Posterior vena cava (tissue), 2 donors: Measurements from ENCODE around the gene CDH2. TPM values are rescaled to one million over a fixed set of nuclear protein-coding genes. Genes with fewer than 3 reads are reported as not detected.

Experiments used
- DNase-seq: peaks from one replicate; pipeline ENCODE4 v3.0.0-alpha.2; 2020; ENCODE audit warnings: low spot score
- intact Hi-C, 2 donors: fragments of 100-400 bp; cut with DNase I; formaldehyde crosslinking; loops; one replicate each; pipeline versions ENCODE4 v1.14.1 to v1.14.2; 2022 to 2023
- total RNA-seq, 2 donors: library from RNA; stranded (reverse); fragmentation: NEBNext Ultra II Directional; extraction: Animal tissue kit (Norgen Biotek cat#: 25700); gene quantifications; one replicate each; pipeline ENCODE4 v1.2.1, GENCODE V29; 2021
- donor health status: DM: yes; HTN: yes; CAD: no.
- donor health status: DM: yes; HTN: yes; CAD: no.

CDH2 gene
- total RNA-seq, 2 donors from 2014 or later = 6.0 to 12.0 TPM

- no peak for DNase-seq
- intact Hi-C loops = no loop called here
Measured at GRCh38 chr18:28108814-28109213, 68.1 kb downstream of the CDH2 start.

DNA sequence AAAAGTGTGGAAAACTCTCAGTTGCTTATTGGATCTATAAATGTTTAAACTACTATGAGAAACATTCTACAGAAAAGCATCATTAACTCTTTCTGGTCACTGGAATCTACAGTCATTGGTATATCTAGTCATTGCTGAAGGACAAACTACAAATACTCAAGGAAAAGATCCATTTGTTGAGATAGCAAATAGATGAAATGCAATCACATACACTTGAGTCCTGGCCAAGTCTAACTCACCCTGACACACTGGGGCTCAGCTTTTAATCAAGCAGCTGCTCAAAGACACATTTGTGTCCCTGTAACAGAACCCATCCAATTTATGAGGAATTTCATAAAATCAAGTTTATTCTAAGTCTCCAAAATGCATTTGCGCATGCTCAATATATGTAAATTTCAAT, 68.7 kb downstream of the CDH2 start:
- DNase-seq = no peak
- intact Hi-C loops = no loop called here

GRCh38 chr18:28099237-28099636, 77.7 kb downstream of the CDH2 start:
- DNase-seq = no peak
- intact Hi-C loops = no loop called here

- intact Hi-C loops = no loop called here
- DNase-seq = no peak
Measured at GRCh38 chr18:28095631-28096030, 81.3 kb downstream of the CDH2 start.

DNA sequence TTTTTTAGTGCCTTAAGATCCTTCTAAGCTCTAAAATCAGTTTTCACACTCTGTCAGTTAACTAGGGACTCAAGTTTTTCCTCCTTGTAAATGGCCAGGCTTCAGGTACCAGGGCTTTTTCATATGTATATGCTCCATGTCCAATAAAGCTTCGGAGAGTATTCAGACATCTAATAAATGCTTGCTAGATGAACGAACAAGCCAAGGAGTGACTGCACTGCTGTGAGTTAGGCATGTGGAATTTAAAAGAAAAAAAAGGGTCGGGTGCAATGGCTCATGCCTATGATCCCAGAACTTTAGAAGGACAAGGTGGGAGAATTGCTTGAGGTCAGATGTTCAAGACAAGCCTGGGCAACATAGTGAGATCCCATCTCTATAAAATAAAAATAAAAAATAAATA, 81.9 kb downstream of the CDH2 start:
- no peak for DNase-seq
- intact Hi-C loops = no loop called here

GRCh38 chr18:28091197-28091596, 85.7 kb downstream of the CDH2 start:
- DNase-seq = no peak
- intact Hi-C loops = no loop called here

GRCh38 chr18:28088477-28088876, 88.5 kb downstream of the CDH2 start:
- DNase-seq = no peak
- intact Hi-C loops = no loop called here

DNA sequence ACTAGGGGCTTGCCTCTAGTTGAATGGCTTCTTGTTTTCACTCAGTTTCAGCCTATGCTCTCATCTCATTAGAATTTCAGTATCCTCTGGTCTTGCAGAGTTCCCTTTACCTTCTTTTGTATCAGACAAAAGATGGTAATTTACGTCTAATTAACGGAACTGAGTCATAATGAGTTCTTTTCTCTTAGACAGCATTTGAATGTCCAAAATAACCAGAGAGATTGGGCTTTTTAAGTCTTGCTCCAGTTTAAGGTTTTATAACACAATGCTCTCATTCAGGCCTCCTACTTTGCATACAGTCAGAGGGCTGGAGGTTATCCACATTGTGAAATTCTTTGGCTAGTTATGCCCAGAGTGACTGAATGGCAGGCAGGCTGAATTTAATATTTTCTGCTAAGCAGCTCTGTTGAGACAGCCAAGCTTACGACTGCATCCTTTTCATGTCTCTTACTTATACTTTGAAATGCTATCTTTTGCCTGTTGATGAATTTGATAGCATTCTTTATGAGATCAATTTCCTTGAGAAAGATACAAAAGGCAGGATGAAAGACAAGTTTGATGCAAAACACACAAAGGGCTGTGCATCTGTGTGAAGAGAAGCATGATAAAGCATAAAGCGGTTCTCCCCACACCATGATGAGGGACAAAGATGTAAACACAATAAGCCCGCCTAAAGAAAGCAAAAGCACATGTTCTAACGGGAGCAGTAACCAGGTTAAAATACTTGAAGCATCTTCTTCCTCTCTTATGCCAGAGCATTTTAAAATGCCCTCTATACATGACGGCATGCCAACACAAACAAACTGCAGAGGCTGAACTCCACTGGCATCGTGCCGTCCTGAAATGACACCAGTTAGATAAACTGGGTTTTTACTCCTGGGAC, 90.0 kb downstream of the CDH2 start:
- intact Hi-C loops = no loop called here
- no peak for DNase-seq

DNA sequence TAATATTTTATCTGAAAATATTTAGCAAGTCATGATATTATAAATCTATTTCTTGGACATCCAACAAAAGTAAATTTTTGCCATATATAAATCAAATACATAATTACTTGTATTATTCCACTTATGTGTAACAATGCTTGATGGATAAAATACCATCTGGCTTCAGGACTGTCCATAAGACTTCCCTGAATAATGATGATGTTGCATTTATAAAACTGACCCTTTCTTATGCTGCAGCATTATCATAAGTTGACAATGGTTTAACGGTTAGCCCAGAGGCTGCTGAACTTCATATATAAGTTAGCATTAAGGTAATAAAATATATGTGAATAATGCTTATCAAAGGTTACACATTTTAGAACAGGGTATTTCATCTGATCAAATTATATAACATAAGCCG, 95.4 kb downstream of the CDH2 start:
- DNase-seq = no peak
- intact Hi-C loops = no loop called here

DNA sequence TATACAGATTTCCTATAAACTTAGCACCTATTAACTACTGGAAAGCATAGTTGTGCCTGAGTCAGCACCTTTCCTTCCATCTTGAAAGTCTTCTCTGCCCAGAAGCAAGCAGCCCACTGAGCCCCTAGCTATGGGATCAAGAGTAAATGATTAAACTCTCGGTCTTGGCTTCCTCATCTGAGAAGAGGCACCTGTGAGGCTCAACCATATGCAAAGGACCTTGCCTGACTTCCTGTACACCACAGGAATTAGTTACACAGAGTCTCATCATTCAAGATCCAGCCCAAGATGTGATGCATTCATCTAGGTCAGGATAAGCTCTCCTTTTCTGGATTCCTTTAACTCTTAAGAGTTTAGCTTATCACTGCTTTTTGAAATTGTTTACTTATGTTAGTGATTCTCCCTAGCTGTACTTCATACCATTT, 96.0 kb downstream of the CDH2 start:
- intact Hi-C loops = no loop called here
- DNase-seq = no peak

- intact Hi-C loops = no loop called here
- no peak for DNase-seq
Measured at GRCh38 chr18:28079883-28080282, 97.0 kb downstream of the CDH2 start.

- intact Hi-C loops = no loop called here
- no peak for DNase-seq
Measured at GRCh38 chr18:28078849-28079248, 98.1 kb downstream of the CDH2 start.

DNA sequence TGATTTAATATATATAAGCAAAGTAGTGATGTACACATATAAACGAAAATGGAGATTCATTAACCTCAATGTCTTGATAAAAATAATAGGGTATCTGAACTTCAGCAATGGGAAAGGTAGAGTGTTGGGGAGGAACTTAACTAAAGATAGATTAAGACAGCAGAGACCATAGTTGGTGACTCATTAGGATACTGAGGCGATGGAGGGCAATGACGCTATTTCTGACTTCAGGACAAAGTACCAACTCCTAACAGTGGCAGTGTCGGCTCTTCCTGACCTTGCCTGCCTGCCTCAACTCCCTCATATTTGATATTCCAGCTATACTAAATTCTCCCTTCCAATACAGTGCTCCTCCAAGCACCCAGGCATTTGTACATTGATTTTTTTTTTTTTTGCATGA, 98.6 kb downstream of the CDH2 start:
- intact Hi-C loops = no loop called here

DNA sequence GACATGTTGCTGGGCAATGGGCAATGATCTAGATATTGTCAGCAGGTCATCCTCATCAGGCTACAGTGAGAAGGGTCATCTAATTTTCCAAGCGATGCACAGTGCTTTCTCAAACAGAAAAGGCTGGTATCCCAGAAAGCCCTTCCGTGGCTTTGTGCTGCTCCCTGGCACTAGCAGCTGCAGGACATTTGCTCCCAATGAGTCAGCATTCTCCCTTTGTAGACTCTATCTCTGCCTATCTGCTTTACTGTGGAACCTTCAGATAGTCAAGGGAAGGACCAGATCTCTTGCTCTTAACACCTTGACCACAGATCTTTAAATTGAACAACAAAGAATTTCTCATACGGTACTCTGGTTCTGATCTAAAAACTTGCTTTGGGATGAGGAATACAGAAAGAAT, 101.4 kb downstream of the CDH2 start:
- intact Hi-C loops = no loop called here
- DNase-seq = no peak

More for the DNA sequence above, 98.6 kb downstream of the CDH2 start:
- DNase-seq = no peak

DNA sequence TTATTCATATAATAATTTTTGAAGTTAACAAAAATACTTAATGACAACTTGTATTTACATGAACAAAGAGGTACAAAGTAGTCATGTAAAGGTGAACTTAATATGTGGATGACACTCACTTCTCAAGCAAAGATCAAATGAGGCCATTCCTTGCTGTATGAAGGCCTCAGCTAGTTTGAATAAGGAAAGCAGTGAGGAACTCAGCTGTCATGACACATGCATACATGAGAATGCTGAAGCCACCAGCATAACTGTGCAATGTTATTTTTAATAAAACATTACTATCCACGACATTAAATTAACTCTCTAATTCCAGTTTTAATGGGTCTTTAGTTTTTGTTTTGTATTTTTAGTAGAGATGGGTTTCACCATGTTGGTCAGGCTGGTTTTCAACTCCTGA, 102.9 kb downstream of the CDH2 start:
- intact Hi-C loops = no loop called here
- no peak for DNase-seq

- no peak for DNase-seq
- intact Hi-C loops = no loop called here
Measured at GRCh38 chr18:28073658-28074057, 103.3 kb downstream of the CDH2 start.

DNA sequence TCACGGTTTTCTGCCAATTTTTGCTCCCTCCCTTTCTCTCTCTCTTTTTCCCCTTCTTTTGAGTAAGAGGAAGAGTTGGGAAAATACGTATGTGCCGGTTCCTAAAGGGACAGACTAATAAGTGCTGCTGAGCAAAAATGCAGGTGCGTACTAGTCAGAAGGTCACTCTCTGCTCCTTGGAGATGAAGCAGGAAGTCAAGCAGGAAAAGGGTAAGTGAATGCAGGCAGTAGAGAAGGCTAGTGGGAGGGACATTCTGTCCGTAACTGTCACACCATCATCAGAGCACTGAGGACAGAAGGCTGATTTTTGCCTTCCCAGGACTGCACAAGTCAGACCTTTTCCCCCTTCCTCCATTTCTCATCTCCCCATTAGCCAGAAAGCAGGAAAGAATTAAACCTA, 105.7 kb downstream of the CDH2 start:
- DNase-seq = no peak
- intact Hi-C loops = no loop called here

DNA sequence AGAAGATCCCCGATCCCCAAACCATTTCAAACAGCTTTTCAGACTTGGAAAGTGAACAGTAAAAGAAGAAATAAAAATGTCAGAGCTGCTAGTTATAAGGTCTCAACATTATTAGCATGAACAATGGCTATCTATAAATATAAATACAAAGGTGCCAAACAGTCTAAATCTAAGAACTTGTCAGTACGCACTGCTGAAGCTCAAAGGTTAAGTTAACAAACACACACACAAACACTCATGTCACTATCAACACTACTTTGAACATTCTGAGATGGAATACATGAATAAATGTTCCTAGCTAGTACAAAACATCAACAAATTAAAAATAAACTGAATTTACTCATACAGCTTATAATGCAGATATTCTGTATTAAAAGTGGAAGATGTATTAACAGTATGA, 108.7 kb downstream of the CDH2 start:
- DNase-seq = no peak
- intact Hi-C loops = no loop called here

DNA sequence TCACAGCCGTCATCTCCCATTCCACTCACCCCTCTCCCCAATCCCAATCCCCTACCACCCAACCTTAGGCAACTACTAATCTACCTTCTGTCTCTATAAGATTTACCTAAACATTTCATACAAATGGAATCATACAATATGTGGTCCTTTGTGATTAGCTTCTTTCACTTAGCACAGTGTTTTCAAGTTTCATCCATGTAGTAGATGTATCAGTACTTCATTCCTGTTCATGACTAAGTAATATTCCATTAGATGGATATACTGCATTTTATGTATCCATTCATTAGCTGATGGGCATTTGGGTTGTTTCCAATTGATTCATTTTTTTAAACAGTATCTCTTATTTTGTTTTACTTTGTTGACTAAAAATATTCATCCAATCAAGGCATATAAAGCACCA, 109.6 kb downstream of the CDH2 start:
- intact Hi-C loops = no loop called here
- DNase-seq = no peak

DNA sequence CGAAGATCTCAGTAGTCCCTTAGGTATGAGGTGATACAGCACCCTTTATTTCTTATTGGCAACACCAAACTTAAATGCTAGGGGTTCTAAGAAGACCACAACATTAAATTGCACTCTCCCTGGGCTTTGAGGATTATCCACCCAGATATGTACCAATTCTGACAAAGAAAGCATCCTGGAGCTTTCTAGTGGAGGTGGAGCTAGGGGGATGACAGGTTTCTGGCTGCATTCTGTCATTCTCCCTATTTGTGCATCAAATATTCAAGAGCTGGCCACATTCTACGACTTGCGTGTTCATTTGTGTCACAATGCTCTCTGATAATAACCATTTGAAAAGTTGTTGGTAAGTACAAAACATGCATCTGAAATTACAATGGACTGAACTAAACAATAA, 111.1 kb downstream of the CDH2 start:
- intact Hi-C loops = no loop called here
- DNase-seq = no peak

DNA sequence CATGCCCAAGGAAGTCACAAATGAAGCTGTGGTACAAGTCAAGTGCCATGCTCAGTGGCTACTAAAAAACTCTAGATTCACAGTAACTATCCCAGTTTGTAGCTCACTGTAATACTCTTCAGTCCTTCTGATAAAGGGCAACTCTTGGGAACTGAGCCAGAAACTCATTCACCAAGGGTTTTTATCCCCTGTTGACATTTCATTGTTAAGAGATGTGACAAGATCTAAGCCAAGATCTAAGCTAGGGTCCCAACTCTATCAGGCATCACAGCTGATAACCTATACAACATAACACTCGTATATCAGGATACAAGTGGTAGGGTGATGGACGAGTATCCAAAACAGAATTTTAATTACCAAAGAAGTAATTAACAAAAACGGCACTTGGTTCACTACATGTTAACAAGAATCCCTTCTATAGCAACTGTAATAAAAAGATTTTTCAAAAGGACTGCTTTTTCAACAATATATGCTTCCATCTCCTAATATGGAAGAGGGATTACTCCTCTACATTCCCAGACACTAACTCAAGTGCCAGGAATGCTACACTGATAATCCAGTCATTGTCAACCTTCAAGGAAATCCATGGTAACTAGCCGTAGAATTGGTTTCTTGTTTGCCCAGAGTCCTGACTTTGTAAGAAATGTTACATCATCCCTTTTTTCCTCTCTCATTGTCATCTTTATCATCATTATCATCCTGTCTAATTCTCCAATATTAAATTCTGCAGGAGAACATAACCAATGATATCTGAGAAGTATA, 111.7 kb downstream of the CDH2 start:
- intact Hi-C loops = no loop called here
- DNase-seq = no peak
